K562 (cell line): Measurements from ENCODE around the gene CYTH4. TPM values are rescaled to one million over a fixed set of nuclear protein-coding genes. Genes with fewer than 3 reads are reported as not detected.
A peak's percentile ranks its signal among the peaks of the same experiment; 100 is the strongest.

Experiments used
- ATAC-seq: fragments of 200-7000 bp; cut with Tn5 transposase; 3 replicates; pipeline ENCODE4 v1.9.1; 2020; ENCODE audit warnings: moderate library complexity
- BruUV-seq: library from RNA; stranded (reverse); fragments of 400-500 nt; replicated peaks from 2 replicates; lab custom pipeline; 2021; lab: Mats Ljungman, UMichigan
- CTCF ChIA-PET: fragments of 300-600 bp; formaldehyde crosslinking; extraction: SDS; loops from one replicate; lab custom pipeline; 2021; ENCODE audit warnings: low intra/inter-chr PET ratio; lab: Yijun Ruan, JAX
- POLR2A ChIA-PET: fragments of 300-600, 350-650 bp; sonication (Branson Sonifier 250); formaldehyde crosslinking; extraction: SDS; loops from one replicate; lab custom pipeline; 2021; ENCODE audit warnings: antibody characterized with exemption, inconsistent platforms; lab: Yijun Ruan, JAX
- DNase-seq, 4 experiments: peaks; one replicate each; pipeline versions ENCODE4 v3.0.0 to v3.0.0-alpha.2; 2011 to 2018; ENCODE audit warnings: low spot score in 3 of 4, mixed read lengths in 3 of 4; ENCODE audit errors: extremely low read depth in 1 of 4
- FAIRE-seq: peaks from 2 replicates; lab custom pipeline; 2011; peaks lifted over from hg19 to GRCh38; lab: Jason Lieb, UNC
- H2AFZ ChIP-seq: 2 replicates; pipeline ENCODE4 v1.6.0; 2011; ENCODE audit warnings: low read depth, low read length, control low read depth, inconsistent platforms
- H3K27ac ChIP-seq: fragments of 200-600 bp; 3 replicates; pipeline ENCODE4 v1.8.0; 2011; ENCODE audit warnings: low read depth, mild to moderate bottlenecking, control low read depth, inconsistent platforms, low read length, moderate library complexity, mixed read lengths; ENCODE audit errors: extremely low read depth
- H3K27me3 ChIP-seq, 2 experiments: fragments of 300-600 bp in 1 of 2; 2 replicates in 1 of 2; 3 replicates in 1 of 2; pipeline versions ENCODE4 v1.6.0 to v1.8.0; 2011; ENCODE audit warnings: inconsistent platforms in 2 of 2, low read length in 2 of 2, mild to moderate bottlenecking in 1 of 2, mixed read lengths in 1 of 2, moderate library complexity in 1 of 2; ENCODE audit not compliant: control insufficient read depth in 2 of 2, insufficient read depth in 2 of 2
- H3K36me3 ChIP-seq: fragments of 300-600 bp; 3 replicates; pipeline ENCODE4 v1.8.0; 2011; ENCODE audit warnings: mild to moderate bottlenecking, low read length, inconsistent platforms; ENCODE audit not compliant: control insufficient read depth, insufficient read depth
- H3K4me1 ChIP-seq, 2 experiments: fragments of 200-600 bp in 1 of 2; replicated peaks in 1 of 2; 2 replicates in 1 of 2; 3 replicates in 1 of 2; pipeline versions ENCODE4 v1.5.1 to v1.8.0; 2011; ENCODE audit warnings: inconsistent platforms in 2 of 2, low read length in 2 of 2, mild to moderate bottlenecking in 1 of 2, mixed read lengths in 1 of 2, moderate library complexity in 1 of 2; ENCODE audit not compliant: control insufficient read depth in 2 of 2, insufficient read depth in 2 of 2
- H3K4me2 ChIP-seq: 2 replicates; pipeline ENCODE4 v1.6.1; 2011; ENCODE audit warnings: low read length, control low read depth, inconsistent platforms, mixed read lengths; ENCODE audit not compliant: insufficient read depth
- H3K4me3 ChIP-seq: fragments of 200-600 bp; sonication (generic), shearing (Covaris generic); 2 replicates; pipeline ENCODE4 v1.5.1; 2016; ENCODE audit warnings: control low read depth, inconsistent platforms
- H3K79me2 ChIP-seq: fragments of 200-600 bp; 3 replicates; pipeline ENCODE4 v1.8.0; 2011; ENCODE audit warnings: low read length, inconsistent platforms; ENCODE audit not compliant: control insufficient read depth, insufficient read depth
- H3K9ac ChIP-seq, 2 experiments: 2 replicates each; pipeline versions ENCODE4 v1.6.0 to v1.6.1; 2011; ENCODE audit warnings: low read depth in 2 of 2, low read length in 2 of 2, control low read depth in 1 of 2, inconsistent platforms in 1 of 2, mild to moderate bottlenecking in 1 of 2, mixed read lengths in 1 of 2; ENCODE audit not compliant: insufficient read depth in 1 of 2
- H3K9me1 ChIP-seq: one replicate; pipeline ENCODE4 v1.6.0; 2011; ENCODE audit warnings: inconsistent platforms, mild to moderate bottlenecking, low read length, moderate library complexity; ENCODE audit not compliant: control insufficient read depth, insufficient read depth
- H3K9me3 ChIP-seq: replicated peaks from 2 replicates; pipeline ENCODE4 v1.5.1; 2011; ENCODE audit warnings: low read depth, low read length, inconsistent platforms; ENCODE audit not compliant: control insufficient read depth, insufficient read depth
- H4K20me1 ChIP-seq: replicated peaks from 2 replicates; pipeline ENCODE4 v1.6.1; 2011; ENCODE audit warnings: low read length, inconsistent platforms, mixed read lengths; ENCODE audit not compliant: control insufficient read depth, insufficient read depth
- BHLHE40 ChIP-seq: IDR thresholded peaks from 2 replicates; pipeline ENCODE4 v1.6.1; 2011; ENCODE audit warnings: low read length, improper control_type of control experiment
- BRD4 ChIP-seq: fragments of 200-600 bp; sonication (generic); IDR thresholded peaks from 2 replicates; pipeline ENCODE4 v1.6.1; 2017; ENCODE audit warnings: inconsistent platforms
- CBFA2T3 ChIP-seq: fragments of 450-650 bp; IDR thresholded peaks from 2 replicates; pipeline ENCODE4 v1.6.1; 2017
- CHD4 ChIP-seq: fragments of 200-600 bp; sonication (generic); IDR thresholded peaks from 3 replicates; pipeline ENCODE4 v1.6.1; 2012; ENCODE audit warnings: low read depth, mild to moderate bottlenecking, mixed read lengths, low read length, inconsistent platforms; ENCODE audit not compliant: insufficient read depth, insufficient replicate concordance, poor library complexity, severe bottlenecking
- GTF2A2 ChIP-seq: IDR thresholded peaks from 2 replicates; pipeline ENCODE4 v1.6.1; 2016; ENCODE audit warnings: mild to moderate bottlenecking, missing genetic modification characterization, missing compliant biosample characterization
- MCM7 ChIP-seq, 2 experiments: fragments of 450-650 bp; IDR thresholded peaks; 2 replicates each; pipeline ENCODE4 v1.6.1; 2016 to 2018
- NCOA2 ChIP-seq, 2 experiments: fragments of 450-650 bp; IDR thresholded peaks; 2 replicates each; pipeline ENCODE4 v1.6.1; 2018; ENCODE audit warnings: mild to moderate bottlenecking in 2 of 2, moderate library complexity in 1 of 2; ENCODE audit not compliant: partially characterized antibody in 2 of 2
- POLR2AphosphoS5 ChIP-seq: IDR thresholded peaks from 2 replicates; pipeline ENCODE4 v1.6.1; 2011; ENCODE audit warnings: mild to moderate bottlenecking, low read depth, low read length, moderate library complexity; ENCODE audit not compliant: control insufficient read depth, insufficient read depth
- POLR2G ChIP-seq: fragments of 200-400 bp; formaldehyde crosslinking; IDR thresholded peaks from 2 replicates; pipeline ENCODE4 v1.6.1; 2017; ENCODE audit warnings: low read depth, mild to moderate bottlenecking, antibody characterized with exemption, low read length, moderate library complexity
- PTRF ChIP-seq: fragments of 450-650 bp; IDR thresholded peaks from 2 replicates; pipeline ENCODE4 v1.6.1; 2016; ENCODE audit warnings: mild to moderate bottlenecking, missing genetic modification characterization, missing compliant biosample characterization
- RBM22 ChIP-seq: fragments of 200-400 bp; formaldehyde crosslinking; IDR thresholded peaks from 2 replicates; pipeline ENCODE4 v1.6.1; 2018; ENCODE audit warnings: low read length, low read depth; ENCODE audit not compliant: poor library complexity, severe bottlenecking
- SIRT6 ChIP-seq: IDR thresholded peaks from one replicate; pipeline ENCODE4 v1.6.1; 2012; ENCODE audit warnings: low read depth, mild to moderate bottlenecking, control low read depth, inconsistent platforms, low read length, moderate library complexity
- SMC3 ChIP-seq: conservative IDR thresholded peaks from 2 replicates; pipeline ENCODE4 v1.6.1; 2011; ENCODE audit warnings: low read depth, low read length, improper control_type of control experiment; ENCODE audit not compliant: insufficient read depth
- SNIP1 ChIP-seq: fragments of 450-650 bp; IDR thresholded peaks from 2 replicates; pipeline ENCODE4 v1.7.1; 2017; ENCODE audit warnings: low read depth, mild to moderate bottlenecking
- TRIM24 ChIP-seq, 2 experiments: fragments of 450-650 bp; IDR thresholded peaks; 2 replicates each; pipeline ENCODE4 v1.6.1; 2016
- ZNF12 ChIP-seq: sonication (generic); formaldehyde crosslinking; IDR thresholded peaks from 2 replicates; pipeline ENCODE4 v1.4.0; 2020; ENCODE audit warnings: mild to moderate bottlenecking, missing genetic modification reagents
- ZNF445 ChIP-seq: fragments of 250-450 bp; sonication (Bioruptor Pico); IDR thresholded peaks from 2 replicates; pipeline ENCODE4 v1.4.0; 2020; ENCODE audit warnings: low read depth, mild to moderate bottlenecking, moderate library complexity
- ZNF707 ChIP-seq: fragments of 250-450 bp; sonication (Bioruptor Pico); conservative IDR thresholded peaks from 2 replicates; pipeline ENCODE4 v1.8.0; 2022; ENCODE audit warnings: inconsistent platforms, mild to moderate bottlenecking, moderate library complexity
- WGBS: fragments of 100-300 bp; shearing (Covaris generic); methylation state at CpG from one replicate; pipeline ENCODE4 v1.1.6; 2016; ENCODE audit warnings: low coverage, mixed read lengths; ENCODE audit not compliant: insufficient coverage; ENCODE audit errors: missing lambda C conversion rate; 5-methylcytosine and 5-hydroxymethylcytosine counted together
- in situ Hi-C: fragments of 300-500 bp; cut with MboI; formaldehyde crosslinking; loops from 4 replicates; pipeline ENCODE4 v1.15.0; 2018; ENCODE audit warnings: inconsistent platforms, mixed read lengths
- intact Hi-C: fragments of 100-400 bp; cut with micrococcal nuclease; formaldehyde crosslinking; loops from 2 replicates; pipeline ENCODE4 v1.14.2; 2022
- polyA plus RNA-seq, 8 experiments: library from polyadenylated mRNA; depleted of rRNA in 4 of 8; stranded (reverse) in 5 of 8; unstranded in 3 of 8; fragments of >200 nt; fragmentation: Nextera tagmentation in 2 of 8; fragmentation: Illumina TruSeq in 1 of 8; extraction: Ambion mirVana in 2 of 8; extraction: Trizol in 1 of 8; gene quantifications; 2 replicates each; pipeline versions ENCODE4 v1.2.1 to v1.2.3, GENCODE V29; 2011 to 2014; ENCODE audit warnings: inconsistent platforms in 1 of 8, missing spikeins in 1 of 8
- total RNA-seq, 7 experiments: library from RNA; depleted of rRNA in 6 of 7; stranded (reverse); fragments of >200 nt in 6 of 7; fragmentation: Illumina TruSeq in 2 of 7; extraction: Trizol in 2 of 7; gene quantifications; 2 replicates each; pipeline versions ENCODE4 v1.2.1 to v1.2.3, GENCODE V29; 2011 to 2021; ENCODE audit warnings: low replicate concordance in 1 of 7
- TF ChIP-seq, protein P1 (sequence below): fragments of 450-650 bp; formaldehyde crosslinking; IDR thresholded peaks from 2 replicates; pipeline ENCODE4 v1.4.0; 2022; ENCODE audit warnings: missing genetic modification characterization
- TF ChIP-seq, protein P2 (sequence below): fragments of 450-650 bp; IDR thresholded peaks from 2 replicates; pipeline ENCODE4 v1.6.1; 2016
- TF ChIP-seq, protein P3 (sequence below): sonication (generic); formaldehyde crosslinking; IDR thresholded peaks from 2 replicates; pipeline ENCODE4 v1.9.0; 2022; ENCODE audit warnings: mild to moderate bottlenecking, missing genetic modification reagents
- TF ChIP-seq, protein P4 (sequence below): fragments of 250-450 bp; sonication (Bioruptor Pico); IDR thresholded peaks from 2 replicates; pipeline ENCODE4 v1.8.0; 2022; ENCODE audit warnings: moderate library complexity, mild to moderate bottlenecking, inconsistent platforms

The CYTH4 gene
- total and polyA plus RNA-seq, 9 of the 15 experiments (the other 6 are each of a cell fraction or from before 2014, with no cell fraction given): 0.03 to 2.0 (median 0.61) TPM; not detected in 1

- Histone ChIP-seq H3K36me3 (no peaks in the 10 kb centered on the region), H4K20me1 (no peaks in the 10 kb centered on the region; the same call in 1 of the 2 replicates), H3K9ac (0 out of 4 replicates have a peak overlapping the region, but pooled peaks of 1 of the 2 experiments have one; percentile 17), H3K27ac (no peak overlapping the region), H3K9me3 (no peaks in the 10 kb centered on the region), H3K27me3 (peaks cover 16 to 61% of the 10 kb centered on the region in 2 experiments; a peak in 4 of 5 replicates), H2AFZ (no peak overlapping the region), H3K9me1 (no peaks in the 10 kb centered on the region), H3K4me3 (no peak overlapping the region), H3K4me2 (no peak overlapping the region), H3K79me2 (no peaks in the 10 kb centered on the region), H3K4me1 (peaks cover 0 to 35% of the 10 kb centered on the region in 2 experiments; a peak in 3 of 5 replicates)
- intact Hi-C loops: no loop called here
- CTCF ChIA-PET: no interaction called here
- ATAC-seq: peak; percentile 86
- no TSS peak for BruUV-seq
- 0% methylated on average over 5 of the region's 8 CpGs for WGBS
- POLR2A ChIA-PET: no interaction called here
- peak; percentile 48 for FAIRE-seq
- in situ Hi-C loops: no loop called here
- DNase-seq: peak; percentile 65 to 87 (median 77)
- TF ChIP-seq ZNF707 (CRISPR knock-in tag) (no peak), BHLHE40 (no peak), POLR2G (no peak), ZNF445 (no peak), TRIM24 (IDR thresholded peaks at IDR 0.05) (0 out of 4 replicates have a peak, but pooled peaks of 1 of the 2 experiments have one; percentile 22), RBM22 (no peak), ZNF12 (CRISPR knock-in tag) (no peak), POLR2AphosphoS5 (peak; percentile 35; the same call in 1 of the 2 replicates), MCM7 (IDR thresholded peaks at IDR 0.05) (no peak), GTF2A2 (tag) (no peak), CHD4 (no peak), CBFA2T3 (peak; percentile 63), SMC3 (no peak), SNIP1 (no peak), PTRF (tag) (no peak), NCOA2 (IDR thresholded peaks at IDR 0.05; ENCODE audit: partially characterized antibody in 2 of 2) (no peak), SIRT6 (no peak), BRD4 (no peak)
- TF ChIP-seq, protein P1, sequence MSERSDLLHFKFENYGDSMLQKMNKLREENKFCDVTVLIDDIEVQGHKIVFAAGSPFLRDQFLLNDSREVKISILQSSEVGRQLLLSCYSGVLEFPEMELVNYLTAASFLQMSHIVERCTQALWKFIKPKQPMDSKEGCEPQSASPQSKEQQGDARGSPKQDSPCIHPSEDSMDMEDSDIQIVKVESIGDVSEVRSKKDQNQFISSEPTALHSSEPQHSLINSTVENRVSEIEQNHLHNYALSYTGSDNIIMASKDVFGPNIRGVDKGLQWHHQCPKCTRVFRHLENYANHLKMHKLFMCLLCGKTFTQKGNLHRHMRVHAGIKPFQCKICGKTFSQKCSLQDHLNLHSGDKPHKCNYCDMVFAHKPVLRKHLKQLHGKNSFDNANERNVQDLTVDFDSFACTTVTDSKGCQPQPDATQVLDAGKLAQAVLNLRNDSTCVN (CRISPR knock-in tag): no peak
- TF ChIP-seq, protein P2, sequence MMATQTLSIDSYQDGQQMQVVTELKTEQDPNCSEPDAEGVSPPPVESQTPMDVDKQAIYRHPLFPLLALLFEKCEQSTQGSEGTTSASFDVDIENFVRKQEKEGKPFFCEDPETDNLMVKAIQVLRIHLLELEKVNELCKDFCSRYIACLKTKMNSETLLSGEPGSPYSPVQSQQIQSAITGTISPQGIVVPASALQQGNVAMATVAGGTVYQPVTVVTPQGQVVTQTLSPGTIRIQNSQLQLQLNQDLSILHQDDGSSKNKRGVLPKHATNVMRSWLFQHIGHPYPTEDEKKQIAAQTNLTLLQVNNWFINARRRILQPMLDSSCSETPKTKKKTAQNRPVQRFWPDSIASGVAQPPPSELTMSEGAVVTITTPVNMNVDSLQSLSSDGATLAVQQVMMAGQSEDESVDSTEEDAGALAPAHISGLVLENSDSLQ: no peak
- TF ChIP-seq, protein P3, sequence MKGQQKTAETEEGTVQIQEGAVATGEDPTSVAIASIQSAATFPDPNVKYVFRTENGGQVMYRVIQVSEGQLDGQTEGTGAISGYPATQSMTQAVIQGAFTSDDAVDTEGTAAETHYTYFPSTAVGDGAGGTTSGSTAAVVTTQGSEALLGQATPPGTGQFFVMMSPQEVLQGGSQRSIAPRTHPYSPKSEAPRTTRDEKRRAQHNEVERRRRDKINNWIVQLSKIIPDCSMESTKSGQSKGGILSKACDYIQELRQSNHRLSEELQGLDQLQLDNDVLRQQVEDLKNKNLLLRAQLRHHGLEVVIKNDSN (CRISPR knock-in tag): no peak
- TF ChIP-seq, protein P4, sequence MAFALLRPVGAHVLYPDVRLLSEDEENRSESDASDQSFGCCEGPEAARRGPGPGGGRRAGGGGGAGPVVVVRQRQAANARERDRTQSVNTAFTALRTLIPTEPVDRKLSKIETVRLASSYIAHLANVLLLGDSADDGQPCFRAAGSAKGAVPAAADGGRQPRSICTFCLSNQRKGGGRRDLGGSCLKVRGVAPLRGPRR (CRISPR knock-in tag): no peak
Observed at GRCh38 chr22:37336579-37336978, 54.3 kb downstream of the CYTH4 start.
